Measurements from ENCODE around the gene EIF3L. TPM values are rescaled to one million over a fixed set of nuclear protein-coding genes. Genes with fewer than 3 reads are reported as not detected.

EIF3L gene
- total RNA-seq, 1 donor from 2014 or later = 718 TPM

DNA sequence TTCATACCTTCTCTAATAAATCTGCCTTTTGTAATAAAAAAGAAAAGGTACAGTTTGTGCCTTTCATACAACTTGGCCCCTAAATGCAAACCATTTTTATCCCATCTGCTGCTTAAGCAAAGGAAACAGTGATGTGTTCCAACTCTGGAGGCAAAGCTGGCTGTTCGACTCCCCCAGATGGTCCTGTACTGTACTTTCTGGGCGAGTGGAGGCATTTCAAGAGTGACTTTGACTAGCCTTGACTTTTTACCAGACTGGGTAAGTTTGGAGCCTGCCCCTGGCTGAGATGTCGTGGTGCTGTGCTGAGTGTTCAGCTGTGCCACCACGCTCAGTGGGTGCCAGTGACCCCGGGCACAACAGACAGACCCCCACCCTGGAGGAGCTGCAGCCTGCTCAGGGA is 67.1 kb downstream of the EIF3L start:
- Mint-ChIP-seq H3K4me1 (peaks cover 12% of the 10 kb centered on the region), H3K27me3 (no peaks in the 10 kb centered on the region), H3K4me3 (no peak overlapping the region), H3K9me3 (no peaks in the 10 kb centered on the region), H3K36me3 (ENCODE audit: low read depth) (peaks cover 39% of the 10 kb centered on the region), H3K27ac (no peak overlapping the region)
- TF ChIP-seq, protein P1, sequence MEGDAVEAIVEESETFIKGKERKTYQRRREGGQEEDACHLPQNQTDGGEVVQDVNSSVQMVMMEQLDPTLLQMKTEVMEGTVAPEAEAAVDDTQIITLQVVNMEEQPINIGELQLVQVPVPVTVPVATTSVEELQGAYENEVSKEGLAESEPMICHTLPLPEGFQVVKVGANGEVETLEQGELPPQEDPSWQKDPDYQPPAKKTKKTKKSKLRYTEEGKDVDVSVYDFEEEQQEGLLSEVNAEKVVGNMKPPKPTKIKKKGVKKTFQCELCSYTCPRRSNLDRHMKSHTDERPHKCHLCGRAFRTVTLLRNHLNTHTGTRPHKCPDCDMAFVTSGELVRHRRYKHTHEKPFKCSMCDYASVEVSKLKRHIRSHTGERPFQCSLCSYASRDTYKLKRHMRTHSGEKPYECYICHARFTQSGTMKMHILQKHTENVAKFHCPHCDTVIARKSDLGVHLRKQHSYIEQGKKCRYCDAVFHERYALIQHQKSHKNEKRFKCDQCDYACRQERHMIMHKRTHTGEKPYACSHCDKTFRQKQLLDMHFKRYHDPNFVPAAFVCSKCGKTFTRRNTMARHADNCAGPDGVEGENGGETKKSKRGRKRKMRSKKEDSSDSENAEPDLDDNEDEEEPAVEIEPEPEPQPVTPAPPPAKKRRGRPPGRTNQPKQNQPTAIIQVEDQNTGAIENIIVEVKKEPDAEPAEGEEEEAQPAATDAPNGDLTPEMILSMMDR (IDR thresholded peaks at IDR 0.05) = no peak
- ChIA-PET POLR2A (no interaction called here), CTCF (interaction anchor here (0.6 kb wide), 1 partner anchor 32 kb away, joined by 3 read pairs; no protein-coding TSS in a partner anchor)
- intact Hi-C loops (cut with micrococcal nuclease) = no loop called here
- DNase-seq = no peak
- ATAC-seq (ENCODE audit: low read depth) = no peak

DNA sequence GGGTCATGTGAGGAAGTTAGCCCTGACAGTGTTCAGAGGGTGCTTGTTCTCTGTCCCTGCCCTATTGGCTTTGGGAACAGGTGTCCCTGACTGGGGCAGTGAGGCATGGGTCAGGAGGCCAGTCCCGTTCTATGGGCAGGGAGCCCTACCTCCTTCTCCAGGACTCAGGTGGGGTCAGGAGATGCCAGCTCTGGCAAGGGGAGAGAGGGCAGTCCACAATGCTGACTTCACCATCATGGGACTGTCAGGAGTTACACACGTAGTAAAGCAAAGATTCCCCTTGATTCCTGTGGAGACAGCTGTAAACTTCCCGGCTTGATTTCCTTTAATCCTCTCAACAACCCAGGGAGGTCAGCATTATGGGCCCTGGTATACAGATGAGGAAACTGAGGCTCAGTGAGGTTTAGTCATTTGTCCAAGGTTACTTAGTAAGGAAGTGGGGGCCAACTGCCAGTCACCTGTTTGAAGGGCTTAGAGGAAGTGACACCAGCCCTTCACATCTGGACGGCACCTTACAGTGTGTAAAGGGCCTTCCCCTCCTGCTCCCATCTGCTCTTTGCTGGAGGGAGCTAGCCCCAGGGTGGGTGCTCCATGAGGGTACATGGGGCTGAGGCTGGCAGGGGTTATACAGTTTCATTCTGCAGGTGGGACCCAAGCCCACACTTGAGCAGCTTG is 68.8 kb downstream of the EIF3L start:
- ChIA-PET POLR2A (no interaction called here), CTCF (no interaction called here)
- ATAC-seq (ENCODE audit: low read depth) = peak; percentile 47
- no peak for DNase-seq
- Mint-ChIP-seq H3K27me3 (no peaks in the 10 kb centered on the region), H3K4me1 (peaks cover 12% of the 10 kb centered on the region), H3K36me3 (ENCODE audit: low read depth) (peaks cover 37% of the 10 kb centered on the region), H3K27ac (peak overlapping the region; percentile 53), H3K4me3 (no peak overlapping the region), H3K9me3 (no peaks in the 10 kb centered on the region)
- intact Hi-C loops (cut with micrococcal nuclease) = no loop called here
- TF ChIP-seq, protein P1 (IDR thresholded peaks at IDR 0.05) = no peak

DNA sequence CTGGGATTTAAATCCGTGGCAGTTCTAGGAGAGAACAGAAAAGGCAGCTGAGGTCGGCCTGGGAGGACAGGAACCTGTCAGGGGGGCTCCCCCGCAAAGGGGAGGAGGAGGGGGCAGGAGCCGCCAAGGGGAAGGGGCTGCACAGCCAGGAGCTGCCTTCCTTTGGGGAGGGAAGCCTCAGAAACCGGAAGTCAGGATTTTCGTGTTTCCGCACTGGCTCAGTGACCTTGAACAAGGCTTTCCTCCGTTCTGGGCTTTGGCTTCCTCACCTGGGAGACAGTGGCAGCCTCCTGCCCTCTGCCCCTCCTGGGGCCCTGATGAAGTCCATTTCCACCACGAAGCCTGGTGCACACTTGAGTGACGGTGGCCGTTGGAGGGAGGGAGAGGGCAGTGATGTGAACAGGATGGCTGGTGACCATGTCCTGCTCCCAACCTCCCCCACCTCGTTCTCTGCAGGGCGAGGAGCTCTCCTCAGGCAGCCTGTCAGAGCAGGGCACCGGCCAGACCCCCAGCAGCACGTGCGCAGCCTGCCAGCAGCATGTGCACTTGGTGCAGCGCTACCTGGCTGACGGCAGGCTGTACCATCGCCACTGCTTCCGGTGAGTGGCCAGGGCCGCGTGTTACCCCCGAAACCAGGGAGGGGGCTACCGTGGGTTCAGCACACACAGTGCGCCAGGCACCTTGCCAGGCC is 69.5 kb downstream of the EIF3L start:
- Mint-ChIP-seq H3K9me3 (no peaks in the 10 kb centered on the region), H3K27me3 (no peaks in the 10 kb centered on the region), H3K27ac (peak overlapping the region; percentile 53), H3K36me3 (ENCODE audit: low read depth) (peaks cover 35% of the 10 kb centered on the region), H3K4me3 (no peak overlapping the region), H3K4me1 (peaks cover 12% of the 10 kb centered on the region)
- ATAC-seq (ENCODE audit: low read depth) = no peak
- TF ChIP-seq, protein P1 (IDR thresholded peaks at IDR 0.05) = no peak
- no peak for DNase-seq
- CTCF ChIA-PET = interaction anchor here (0.6 kb wide), 1 partner anchor 29 kb away, joined by 3 read pairs; no protein-coding TSS in a partner anchor
- intact Hi-C loops (cut with micrococcal nuclease) = no loop called here
- POLR2A ChIA-PET = interaction anchor here (0.7 kb wide), 1 partner anchor 658 kb away, joined by 5 read pairs; no protein-coding TSS in a partner anchor

DNA sequence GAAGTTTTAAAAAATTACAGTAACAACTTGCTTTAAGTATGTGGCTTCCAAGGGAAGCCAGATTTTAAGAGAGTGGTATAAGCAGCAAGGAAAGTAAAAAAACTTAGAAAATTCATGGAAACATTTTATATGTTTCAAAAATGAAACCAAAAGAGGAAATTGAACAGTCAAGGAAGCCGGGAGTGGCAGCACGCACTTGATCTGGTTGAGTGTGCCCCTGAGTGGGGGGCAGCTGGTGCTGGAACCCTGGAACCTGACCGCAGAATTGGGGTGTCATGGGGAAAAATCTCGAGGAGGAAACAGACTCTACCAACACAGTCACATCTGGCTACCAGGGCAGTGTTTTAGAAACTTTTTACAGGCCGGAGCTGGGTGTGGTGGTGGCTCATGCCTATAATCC is 70.9 kb downstream of the EIF3L start:
- ATAC-seq (ENCODE audit: low read depth) (peak; percentile 14), DNase-seq (no peak)
- no peaks in the 10 kb centered on the region for H3K9me3 Mint-ChIP-seq
- TF ChIP-seq, protein P1 (IDR thresholded peaks at IDR 0.05) = no peak
- no peaks in the 10 kb centered on the region for H3K27me3 Mint-ChIP-seq
- peaks cover 36% of the 10 kb centered on the region for H3K36me3 Mint-ChIP-seq (ENCODE audit: low read depth)
- peak overlapping the region; percentile 64 for H3K4me3 Mint-ChIP-seq
- H3K27ac Mint-ChIP-seq = peak overlapping the region; percentile 85
- H3K4me1 Mint-ChIP-seq = peaks cover 12% of the 10 kb centered on the region
- ChIA-PET POLR2A (interaction anchor here (0.6 kb wide), 1 partner anchor 222 kb away, joined by 17 read pairs; no protein-coding TSS in a partner anchor), CTCF (no interaction called here)
- intact Hi-C loops (cut with micrococcal nuclease) = no loop called here

DNA sequence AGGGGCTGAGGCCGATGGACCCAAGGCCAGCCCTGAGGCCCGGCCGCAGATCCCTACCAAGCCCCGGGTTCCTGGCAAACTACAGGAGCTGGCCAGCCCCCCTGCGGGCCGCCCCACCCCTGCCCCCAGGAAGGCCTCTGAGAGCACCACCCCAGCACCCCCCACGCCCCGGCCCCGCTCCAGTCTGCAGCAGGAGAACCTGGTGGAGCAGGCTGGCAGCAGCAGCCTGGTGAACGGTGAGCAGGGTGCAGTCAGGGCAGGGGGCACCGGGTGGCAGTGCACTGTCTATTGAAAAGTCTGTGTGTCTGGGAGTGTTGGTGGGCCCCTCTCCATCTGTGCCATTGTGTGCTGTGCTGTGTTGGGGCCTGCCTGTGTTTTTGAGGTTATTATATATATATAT is 73.0 kb downstream of the EIF3L start:
- H3K4me1 Mint-ChIP-seq = peaks cover 12% of the 10 kb centered on the region
- POLR2A ChIA-PET = no interaction called here
- no peak overlapping the region for H3K27ac Mint-ChIP-seq
- H3K27me3 Mint-ChIP-seq = no peaks in the 10 kb centered on the region
- peaks cover 41% of the 10 kb centered on the region for H3K36me3 Mint-ChIP-seq (ENCODE audit: low read depth)
- no peak for ATAC-seq (ENCODE audit: low read depth)
- intact Hi-C loops (cut with micrococcal nuclease) = no loop called here
- TF ChIP-seq, protein P1 (IDR thresholded peaks at IDR 0.05) = no peak
- CTCF ChIA-PET = no interaction called here
- H3K9me3 Mint-ChIP-seq = no peaks in the 10 kb centered on the region
- H3K4me3 Mint-ChIP-seq = no peak overlapping the region
- no peak for DNase-seq
